Activated B cell treated with CpG ODN at 0.5 μM for 24 hours (primary cell): ENCODE results near the gene CELF4. TPM values are rescaled to one million over a fixed set of nuclear protein-coding genes. Genes with fewer than 3 reads are reported as not detected.

Experiments
- ATAC-seq: fragments of 200-7000 bp; cut with Tn5 transposase; one replicate; pipeline ENCODE4 v1.10.0; 2021; ENCODE audit warnings: low read depth, mild to moderate bottlenecking, moderate library complexity
- CTCF ChIA-PET: fragments of 350-600 bp; sonication (Branson Sonifier 250); formaldehyde crosslinking; loops from one replicate; lab custom pipeline; 2021; ENCODE audit warnings: antibody characterized with exemption; lab: Charles Lee
- POLR2A ChIA-PET: fragments of 350-600 bp; sonication (Branson Sonifier 250); formaldehyde crosslinking; loops from one replicate; lab custom pipeline; 2021; ENCODE audit warnings: antibody characterized with exemption; lab: Charles Lee
- DNase-seq: peaks from one replicate; pipeline ENCODE4 v3.0.0; 2022
- H3K27ac Mint-ChIP-seq: one replicate; pipeline ENCODE4 v1.8.0; 2020; ENCODE audit warnings: mixed read lengths
- H3K27me3 Mint-ChIP-seq: one replicate; pipeline ENCODE4 v1.8.0; 2021; ENCODE audit warnings: mixed read lengths
- H3K36me3 Mint-ChIP-seq: one replicate; pipeline ENCODE4 v1.8.0; 2021; ENCODE audit warnings: low read depth, mixed read lengths
- H3K4me1 Mint-ChIP-seq: one replicate; pipeline ENCODE4 v1.8.0; 2021; ENCODE audit warnings: mixed read lengths
- H3K4me3 Mint-ChIP-seq: one replicate; pipeline ENCODE4 v1.8.0; 2020; ENCODE audit warnings: mild to moderate bottlenecking, mixed read lengths
- H3K9me3 Mint-ChIP-seq: one replicate; pipeline ENCODE4 v1.8.0; 2020; ENCODE audit warnings: mixed read lengths
- intact Hi-C: fragments of 100-400 bp; cut with micrococcal nuclease; formaldehyde crosslinking; loops from one replicate; pipeline ENCODE4 v1.15.1; 2024
- total RNA-seq: library from RNA; stranded (reverse); gene quantifications from 2 replicates; pipeline ENCODE4 v1.2.3, GENCODE V29; 2022
- TF ChIP-seq, protein P1 (sequence below): fragments of 200-600 bp; IDR thresholded peaks from one replicate; pipeline ENCODE4 v1.8.0; 2022; ENCODE audit warnings: antibody characterized with exemption, mild to moderate bottlenecking

The CELF4 gene
- total RNA-seq, 1 donor from 2014 or later: not detected

DNA sequence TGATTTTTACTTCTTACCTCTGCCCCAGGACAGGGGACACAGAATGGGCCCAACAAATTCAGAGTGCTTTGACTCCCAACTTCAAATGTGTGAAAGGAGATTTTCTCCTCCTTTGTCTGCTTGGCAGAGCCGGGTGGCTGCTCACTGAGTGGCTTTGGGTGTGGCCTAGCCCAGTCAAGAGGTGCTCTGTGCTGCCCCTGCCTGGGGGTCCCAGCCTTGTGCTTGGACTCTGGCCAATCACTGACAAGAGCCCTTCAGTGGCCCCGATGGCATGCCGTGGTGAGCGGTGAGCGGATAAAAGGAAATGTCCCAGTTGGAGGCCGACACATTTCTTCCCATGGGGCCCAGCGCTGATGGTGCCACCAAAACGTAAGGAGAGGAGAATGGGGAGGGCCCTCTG is 259.2 kb downstream of the CELF4 start:
- DNase-seq (no peak), ATAC-seq (no peak)
- Mint-ChIP-seq H3K9me3 (no peaks in the 10 kb centered on the region), H3K4me1 (no peaks in the 10 kb centered on the region), H3K4me3 (no peak overlapping the region), H3K27me3 (no peaks in the 10 kb centered on the region), H3K27ac (no peak overlapping the region), H3K36me3 (no peaks in the 10 kb centered on the region)
- TF ChIP-seq, protein P1, sequence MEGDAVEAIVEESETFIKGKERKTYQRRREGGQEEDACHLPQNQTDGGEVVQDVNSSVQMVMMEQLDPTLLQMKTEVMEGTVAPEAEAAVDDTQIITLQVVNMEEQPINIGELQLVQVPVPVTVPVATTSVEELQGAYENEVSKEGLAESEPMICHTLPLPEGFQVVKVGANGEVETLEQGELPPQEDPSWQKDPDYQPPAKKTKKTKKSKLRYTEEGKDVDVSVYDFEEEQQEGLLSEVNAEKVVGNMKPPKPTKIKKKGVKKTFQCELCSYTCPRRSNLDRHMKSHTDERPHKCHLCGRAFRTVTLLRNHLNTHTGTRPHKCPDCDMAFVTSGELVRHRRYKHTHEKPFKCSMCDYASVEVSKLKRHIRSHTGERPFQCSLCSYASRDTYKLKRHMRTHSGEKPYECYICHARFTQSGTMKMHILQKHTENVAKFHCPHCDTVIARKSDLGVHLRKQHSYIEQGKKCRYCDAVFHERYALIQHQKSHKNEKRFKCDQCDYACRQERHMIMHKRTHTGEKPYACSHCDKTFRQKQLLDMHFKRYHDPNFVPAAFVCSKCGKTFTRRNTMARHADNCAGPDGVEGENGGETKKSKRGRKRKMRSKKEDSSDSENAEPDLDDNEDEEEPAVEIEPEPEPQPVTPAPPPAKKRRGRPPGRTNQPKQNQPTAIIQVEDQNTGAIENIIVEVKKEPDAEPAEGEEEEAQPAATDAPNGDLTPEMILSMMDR: no peak
- POLR2A ChIA-PET: no interaction called here
- CTCF ChIA-PET: no interaction called here
- intact Hi-C loops: no loop called here

DNA sequence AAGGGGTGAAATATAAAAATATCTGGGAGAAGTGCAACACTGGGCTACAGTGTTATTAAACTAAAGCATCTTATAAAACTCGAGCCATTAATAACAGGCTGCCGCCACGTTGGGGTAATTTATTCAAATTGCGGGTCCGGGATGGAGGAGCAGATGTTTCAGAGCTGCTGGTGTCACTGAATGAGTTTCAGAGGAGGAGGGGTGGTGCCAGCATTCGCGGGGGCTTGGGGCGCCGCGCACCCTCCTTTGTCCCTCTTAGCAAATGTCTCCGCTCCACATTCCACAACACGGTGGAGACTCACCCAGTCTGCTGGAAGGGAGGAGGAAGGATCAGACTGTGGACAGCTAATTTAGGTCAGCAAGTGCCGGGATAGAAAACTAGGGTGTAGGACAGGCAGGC is 260.5 kb downstream of the CELF4 start:
- ATAC-seq (no peak), DNase-seq (no peak)
- no peaks in the 10 kb centered on the region for H3K36me3 Mint-ChIP-seq
- POLR2A ChIA-PET: no interaction called here
- no peak overlapping the region for H3K27ac Mint-ChIP-seq
- H3K4me1 Mint-ChIP-seq: no peaks in the 10 kb centered on the region
- intact Hi-C loops: no loop called here
- H3K9me3 Mint-ChIP-seq: no peaks in the 10 kb centered on the region
- H3K27me3 Mint-ChIP-seq: no peaks in the 10 kb centered on the region
- no peak overlapping the region for H3K4me3 Mint-ChIP-seq
- CTCF ChIA-PET: no interaction called here
- TF ChIP-seq, protein P1: no peak

DNA sequence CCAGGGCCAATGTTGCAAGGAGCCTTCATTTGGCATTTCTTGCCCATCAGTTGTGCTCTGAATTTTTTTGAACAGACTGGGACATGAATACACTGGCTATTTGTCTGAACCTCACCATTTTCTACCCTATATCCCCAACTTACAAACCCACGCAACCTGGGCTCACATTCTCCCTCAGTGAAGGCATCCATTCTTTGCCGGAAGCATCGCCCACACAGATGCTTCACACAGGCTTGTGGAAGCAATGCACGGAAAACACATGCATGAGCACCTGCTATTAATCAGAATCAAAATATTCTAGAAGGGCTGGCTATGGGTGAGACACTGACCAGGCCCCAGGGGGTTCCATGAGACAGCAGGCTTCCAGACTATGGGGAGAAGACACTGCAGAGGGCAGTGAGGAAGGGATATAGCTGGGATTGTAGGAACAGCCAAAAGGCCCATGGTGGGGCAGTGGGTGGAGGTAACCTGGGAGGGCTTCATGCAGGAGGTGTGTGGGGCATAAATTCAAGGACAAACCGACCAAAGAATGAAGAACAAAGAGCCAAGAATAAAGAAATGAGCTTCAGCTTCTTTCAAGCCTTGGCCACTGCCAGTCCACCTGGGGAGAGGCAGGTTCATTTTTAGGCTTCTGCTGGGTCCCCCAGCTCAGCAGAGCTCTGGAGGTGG is 261.5 kb downstream of the CELF4 start:
- Mint-ChIP-seq H3K27me3 (no peaks in the 10 kb centered on the region), H3K36me3 (no peaks in the 10 kb centered on the region), H3K4me3 (no peak overlapping the region), H3K27ac (no peak overlapping the region), H3K9me3 (no peaks in the 10 kb centered on the region), H3K4me1 (no peaks in the 10 kb centered on the region)
- CTCF ChIA-PET: no interaction called here
- TF ChIP-seq, protein P1: no peak
- intact Hi-C loops: no loop called here
- POLR2A ChIA-PET: no interaction called here
- DNase-seq (no peak), ATAC-seq (no peak)

DNA sequence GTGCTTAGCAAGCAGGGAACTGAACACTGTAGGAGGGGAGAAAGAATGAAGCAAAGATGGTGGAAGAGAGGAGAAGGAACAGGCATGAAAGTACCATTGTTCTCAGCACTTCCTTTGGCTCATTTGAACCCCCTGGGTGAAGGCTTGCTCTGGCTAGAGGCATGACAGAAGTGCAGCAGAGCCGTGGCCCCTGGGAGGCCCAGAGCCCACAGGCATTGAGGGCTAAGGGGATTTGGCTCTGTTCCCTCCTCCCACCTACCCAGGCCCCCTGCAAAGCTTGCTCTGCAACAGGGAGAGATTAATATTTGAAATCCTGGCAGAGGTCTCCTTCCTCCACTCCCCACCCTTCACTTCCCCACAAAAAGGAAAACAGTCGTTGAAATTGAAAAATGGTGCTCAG is 262.6 kb downstream of the CELF4 start:
- Mint-ChIP-seq H3K27me3 (no peaks in the 10 kb centered on the region), H3K27ac (no peak overlapping the region), H3K4me1 (no peaks in the 10 kb centered on the region), H3K36me3 (no peaks in the 10 kb centered on the region), H3K9me3 (no peaks in the 10 kb centered on the region), H3K4me3 (no peak overlapping the region)
- no peak for DNase-seq
- ATAC-seq: no peak
- intact Hi-C loops: no loop called here
- CTCF ChIA-PET: no interaction called here
- TF ChIP-seq, protein P1: no peak
- POLR2A ChIA-PET: no interaction called here

DNA sequence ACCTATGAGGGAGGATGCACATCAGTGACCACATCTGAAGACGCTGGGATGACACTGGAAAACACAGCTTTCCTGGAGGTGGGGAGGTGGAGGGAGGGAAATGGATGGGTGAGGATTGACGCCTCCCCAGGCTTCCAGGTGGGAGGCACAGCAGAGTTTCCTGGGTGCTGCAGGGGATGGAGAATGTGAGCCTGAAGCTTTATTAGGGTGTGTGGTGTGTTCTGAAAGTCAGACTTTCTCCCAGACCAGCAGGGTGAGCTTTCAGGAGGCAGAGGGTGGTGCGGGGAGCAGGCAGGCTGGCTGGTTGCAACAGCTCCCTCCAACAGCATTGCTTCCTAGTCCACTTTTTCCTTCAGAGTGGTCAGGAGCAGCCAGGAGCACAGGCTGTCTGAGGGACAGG is 263.1 kb downstream of the CELF4 start:
- DNase-seq (no peak), ATAC-seq (no peak)
- TF ChIP-seq, protein P1: no peak
- Mint-ChIP-seq H3K36me3 (no peaks in the 10 kb centered on the region), H3K4me1 (no peaks in the 10 kb centered on the region), H3K27me3 (no peaks in the 10 kb centered on the region), H3K9me3 (no peaks in the 10 kb centered on the region), H3K4me3 (no peak overlapping the region), H3K27ac (no peak overlapping the region)
- CTCF ChIA-PET: no interaction called here
- intact Hi-C loops: no loop called here
- POLR2A ChIA-PET: no interaction called here
